DOHH2 (cell line): ENCODE results near the gene PEPD.

ENCODE experiments used
- EZH2phosphoT487 ChIP-seq: fragments of 200-600 bp; sonication (generic); IDR thresholded peaks from 2 replicates; pipeline ENCODE4 v1.6.1; 2017; ENCODE audit warnings: borderline replicate concordance, mild to moderate bottlenecking, antibody characterized with exemption, low read length, moderate library complexity, mixed read lengths
- TF ChIP-seq, protein P1 (sequence below): fragments of 200-600 bp; sonication (generic); IDR thresholded peaks from one replicate; pipeline ENCODE4 v1.5.1; 2014; ENCODE audit warnings: antibody characterized with exemption, mild to moderate bottlenecking, low read depth, low read length; ENCODE audit not compliant: poor library complexity, severe bottlenecking

DNA sequence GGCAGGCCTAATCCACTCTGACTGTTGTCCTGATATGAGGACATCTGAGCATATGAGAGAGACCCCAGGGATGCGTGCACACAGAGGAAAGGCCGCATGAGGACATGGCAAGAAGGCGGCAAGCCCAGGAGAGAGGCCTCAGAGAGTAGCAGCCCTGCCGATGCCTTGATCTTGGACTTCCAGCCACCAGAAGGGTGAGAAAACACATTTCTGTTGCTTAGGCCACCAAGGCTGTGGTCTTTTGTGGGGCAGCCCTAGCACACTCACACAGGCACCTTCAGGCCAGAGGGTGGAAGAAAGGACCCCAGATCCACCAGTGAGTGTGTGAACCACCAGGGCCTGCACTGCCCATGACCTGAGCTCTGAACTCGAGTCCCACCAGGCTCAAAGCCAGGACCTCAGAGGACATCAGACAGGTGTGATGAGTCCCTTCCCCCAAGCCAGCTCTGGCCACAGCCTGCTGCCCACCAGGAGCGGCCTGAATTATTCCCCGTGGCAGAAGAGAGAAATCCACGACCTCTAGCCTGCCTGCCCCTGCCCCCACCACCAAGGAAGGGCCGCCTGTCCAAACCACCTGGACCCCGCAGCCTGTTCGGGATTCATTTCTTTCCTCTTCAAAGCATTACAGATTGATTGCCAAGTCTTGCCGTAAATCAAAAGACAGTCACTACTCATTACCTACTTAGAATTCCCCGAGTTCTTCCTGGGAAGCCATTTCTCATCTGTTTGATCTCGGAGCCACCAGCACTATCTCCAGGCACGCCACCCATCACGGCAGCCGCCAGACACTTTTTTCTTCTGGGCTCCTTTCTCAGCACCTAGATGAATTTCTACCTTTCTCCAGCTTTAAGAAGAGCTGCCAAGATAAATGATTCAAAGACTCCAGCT lies 75.9 kb downstream of the PEPD start:
- TF ChIP-seq, protein P1, sequence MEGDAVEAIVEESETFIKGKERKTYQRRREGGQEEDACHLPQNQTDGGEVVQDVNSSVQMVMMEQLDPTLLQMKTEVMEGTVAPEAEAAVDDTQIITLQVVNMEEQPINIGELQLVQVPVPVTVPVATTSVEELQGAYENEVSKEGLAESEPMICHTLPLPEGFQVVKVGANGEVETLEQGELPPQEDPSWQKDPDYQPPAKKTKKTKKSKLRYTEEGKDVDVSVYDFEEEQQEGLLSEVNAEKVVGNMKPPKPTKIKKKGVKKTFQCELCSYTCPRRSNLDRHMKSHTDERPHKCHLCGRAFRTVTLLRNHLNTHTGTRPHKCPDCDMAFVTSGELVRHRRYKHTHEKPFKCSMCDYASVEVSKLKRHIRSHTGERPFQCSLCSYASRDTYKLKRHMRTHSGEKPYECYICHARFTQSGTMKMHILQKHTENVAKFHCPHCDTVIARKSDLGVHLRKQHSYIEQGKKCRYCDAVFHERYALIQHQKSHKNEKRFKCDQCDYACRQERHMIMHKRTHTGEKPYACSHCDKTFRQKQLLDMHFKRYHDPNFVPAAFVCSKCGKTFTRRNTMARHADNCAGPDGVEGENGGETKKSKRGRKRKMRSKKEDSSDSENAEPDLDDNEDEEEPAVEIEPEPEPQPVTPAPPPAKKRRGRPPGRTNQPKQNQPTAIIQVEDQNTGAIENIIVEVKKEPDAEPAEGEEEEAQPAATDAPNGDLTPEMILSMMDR: no peak
- TF ChIP-seq EZH2phosphoT487: no peak
